ENCODE measurements around the gene COL4A3. TPM values are rescaled to one million over a fixed set of nuclear protein-coding genes. Genes with fewer than 3 reads are reported as not detected.
A peak's percentile ranks its signal among the peaks of the same experiment; 100 is the strongest.

The COL4A3 gene
- total and polyA plus RNA-seq, 9 of the 15 experiments (the other 6 are each of a cell fraction or from before 2014, with no cell fraction given), result not detected

GRCh38 chr2:227125506-227125905 lies 38.9 kb upstream of the COL4A3 start:
- Histone ChIP-seq H3K4me1 (replicated peaks in 1 of 2; ENCODE audit: control insufficient read depth in 2 of 2, insufficient read depth in 2 of 2, low read length in 2 of 2) (no peaks in the 10 kb centered on the region), H4K20me1 (replicated peaks; ENCODE audit: control insufficient read depth, insufficient read depth, low read length) (no peaks in the 10 kb centered on the region), H3K4me2 (ENCODE audit: insufficient read depth, low read length) (no peak overlapping the region), H2AFZ (ENCODE audit: low read depth, low read length) (no peak overlapping the region), H3K27me3 (ENCODE audit: control insufficient read depth in 2 of 2, insufficient read depth in 2 of 2, low read length in 2 of 2) (peaks cover 0 to 2% of the 10 kb centered on the region in 2 experiments; a peak in 1 of 5 replicates), H3K9me3 (replicated peaks; ENCODE audit: control insufficient read depth, insufficient read depth, low read depth, low read length) (no peaks in the 10 kb centered on the region), H3K9me1 (ENCODE audit: control insufficient read depth, insufficient read depth, low read length) (no peaks in the 10 kb centered on the region), H3K27ac (ENCODE audit: extremely low read depth, low read depth, low read length) (no peak overlapping the region), H3K79me2 (ENCODE audit: control insufficient read depth, insufficient read depth, low read length) (no peaks in the 10 kb centered on the region), H3K9ac (ENCODE audit: insufficient read depth in 1 of 2, low read depth in 2 of 2, low read length in 2 of 2) (no peak overlapping the region), H3K36me3 (ENCODE audit: control insufficient read depth, insufficient read depth, low read length) (no peaks in the 10 kb centered on the region), H3K4me3 (no peak overlapping the region)
- in situ Hi-C loops (cut with MboI), result loop anchor here (10.0 kb wide), 1 partner anchor 759 kb away; no protein-coding TSS in a partner anchor
- DNase-seq (ENCODE audit: extremely low read depth in 1 of 4, low spot score in 3 of 4) (peak in 2 of 4 experiments; percentile 6 to 15), ATAC-seq (peak; percentile 80), FAIRE-seq (no peak)
- ChIA-PET POLR2A (no interaction called here), CTCF (ENCODE audit: low intra/inter-chr PET ratio) (no interaction called here)
- no TSS peak for BruUV-seq (replicated peaks)
- intact Hi-C loops (cut with micrococcal nuclease), result loop anchor here (5.0 kb wide), 1 partner anchor 282 kb away; no protein-coding TSS in a partner anchor
- TF ChIP-seq NRF1 (conservative IDR thresholded peaks at IDR 0.05 in 1 of 2, IDR thresholded peaks at IDR 0.05 in 1 of 2) (peak; percentile 32 to 36; a peak in 2 of 4 replicates), HMGXB4 (CRISPR knock-in tag; IDR thresholded peaks at IDR 0.05) (no peak), MTA2 (IDR thresholded peaks at IDR 0.05; ENCODE audit: low read depth) (no peak), CTCF (IDR thresholded peaks at IDR 0.05 in 2 of 3, conservative IDR thresholded peaks at IDR 0.05 in 1 of 3; ENCODE audit: insufficient read depth in 2 of 3, low read depth in 1 of 3, low read length in 3 of 3) (peak; percentile 26 to 37 (median 36); a peak in 4 of 6 replicates)
- 0% methylated on average over 1 of the region's 5 CpGs for WGBS (ENCODE audit: insufficient coverage, low coverage, missing lambda C conversion rate)

All from K562 (cell line).